SJSA1 (cell line): Measurements from ENCODE around the gene ZSCAN21. TPM values are rescaled to one million over a fixed set of nuclear protein-coding genes. Genes with fewer than 3 reads are reported as not detected.
A peak's percentile ranks its signal among the peaks of the same experiment; 100 is the strongest.
"Not testable (repeated sequence)": the region's sequence is repeated elsewhere in the genome, so short reads cannot be mapped to it uniquely, and the experiment has no call there.

Experiments
- DNase-seq, 2 experiments: peaks; one replicate each; pipeline ENCODE4 v3.0.0-alpha.2; 2015 to 2020; ENCODE audit warnings: low spot score in 2 of 2, low read depth in 1 of 2
- H3K27ac ChIP-seq: fragments of 250-450 bp; sonication (Bioruptor Pico); 2 replicates; pipeline ENCODE4 v1.5.1; 2020; ENCODE audit warnings: mild to moderate bottlenecking, moderate library complexity
- H3K27me3 ChIP-seq: fragments of 250-450 bp; sonication (Bioruptor Pico); replicated peaks from 2 replicates; pipeline ENCODE4 v1.5.1; 2020; ENCODE audit warnings: mild to moderate bottlenecking, moderate library complexity
- H3K36me3 ChIP-seq: fragments of 250-450 bp; sonication (Bioruptor Pico); 2 replicates; pipeline ENCODE4 v1.5.1; 2020; ENCODE audit warnings: mild to moderate bottlenecking
- H3K4me1 ChIP-seq: fragments of 250-450 bp; sonication (Bioruptor Pico); replicated peaks from 2 replicates; pipeline ENCODE4 v1.6.1; 2021; ENCODE audit warnings: mild to moderate bottlenecking
- H3K4me3 ChIP-seq: fragments of 250-450 bp; sonication (Bioruptor Pico); 2 replicates; pipeline ENCODE4 v1.5.1; 2020; ENCODE audit warnings: mild to moderate bottlenecking
- H3K9me3 ChIP-seq: fragments of 250-450 bp; sonication (Bioruptor Pico); replicated peaks from 2 replicates; pipeline ENCODE4 v1.5.1; 2020; ENCODE audit warnings: mild to moderate bottlenecking
- total RNA-seq: library from RNA; depleted of rRNA; stranded (reverse); fragments of >200 nt; shearing (Covaris generic); gene quantifications from 2 replicates; pipeline ENCODE4 v1.2.3, GENCODE V29; 2014; rRNA removed

ZSCAN21 gene
- 13.9 and 20.7 TPM in 2 replicates for total RNA-seq

DNA sequence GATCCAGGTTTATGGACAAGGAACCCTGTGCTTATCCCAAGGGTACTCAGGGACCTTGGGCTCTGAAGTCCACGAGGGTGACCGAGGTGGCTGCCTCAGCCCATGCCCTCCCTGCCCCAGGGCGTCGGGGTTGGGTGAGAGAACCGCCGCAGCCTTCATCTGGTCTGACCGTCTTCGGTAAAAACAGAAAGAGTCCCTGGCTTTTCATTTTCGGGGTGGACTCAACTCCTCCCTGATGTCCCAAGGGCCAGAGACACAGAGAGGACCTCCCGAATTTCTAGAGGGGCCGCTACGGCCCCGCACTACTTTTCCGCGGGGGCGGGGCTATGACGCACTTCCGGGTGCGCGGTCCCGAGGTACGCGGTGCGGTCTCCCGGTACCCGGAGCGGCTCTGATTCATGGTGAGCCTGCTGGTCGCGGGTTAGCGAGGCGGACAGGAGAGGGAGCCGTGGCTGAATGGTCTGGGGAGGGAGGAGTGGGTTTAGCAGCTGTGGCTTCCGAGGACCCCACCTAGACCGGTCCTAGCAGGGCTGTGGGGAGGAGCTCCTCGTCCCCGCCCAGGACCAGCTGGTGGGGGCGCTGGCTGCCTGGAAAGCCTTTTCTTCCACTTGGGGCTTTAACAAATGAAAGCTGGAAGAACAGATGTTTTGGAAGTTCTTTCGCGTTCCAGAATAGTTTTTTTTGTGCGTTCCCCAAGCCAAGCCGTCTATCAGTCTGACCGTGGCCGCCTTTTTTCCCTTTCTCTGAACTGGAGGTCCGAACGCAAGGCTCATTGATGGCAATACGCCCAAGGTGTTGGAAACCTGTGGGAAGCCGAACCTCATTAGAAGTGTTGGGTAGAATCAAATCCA, at the start of gene ZSCAN21:
TSS of gene ZSCAN21 (plus strand) at position 334 of the 851 bp plus-strand sequence. CDS start 7,233 bp downstream, outside the sequence.
- H3K4me3 ChIP-seq, result peak within 1 kb of the TSS; percentile 77
- peak within 1 kb of the TSS; percentile 79 for H3K27ac ChIP-seq
- peaks cover 16% of the 10 kb centered on the region for H3K4me1 ChIP-seq
- DNase-seq, result peak; percentile 84 to 89
- no peaks in the 10 kb centered on the region for H3K9me3 ChIP-seq
- H3K27me3 ChIP-seq, result no peaks in the 10 kb centered on the region
- peaks cover 20% of the 10 kb centered on the region for H3K36me3 ChIP-seq

DNA sequence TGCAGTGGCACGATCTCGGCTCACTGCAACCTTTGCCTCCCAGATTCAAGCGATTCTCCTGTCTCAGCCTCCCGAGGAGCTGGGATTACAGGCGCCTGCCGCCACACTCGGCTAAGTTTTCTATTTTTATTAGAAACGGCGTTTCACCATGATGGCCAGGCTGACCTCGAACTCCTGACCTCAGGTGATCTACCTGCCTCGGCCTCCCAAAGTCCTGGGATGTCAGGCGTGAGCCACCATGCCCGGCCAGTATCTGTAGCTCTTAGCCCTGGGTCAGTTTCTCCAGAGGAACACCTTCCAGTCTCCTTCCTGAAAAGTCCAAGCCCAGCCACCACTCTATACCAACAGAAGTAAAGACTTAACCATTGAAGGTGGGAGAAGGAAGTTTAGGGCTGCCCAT, 49.3 kb upstream of the ZSCAN21 start:
- Histone ChIP-seq H3K36me3 (no peaks in the 10 kb centered on the region), H3K9me3 (no peaks in the 10 kb centered on the region), H3K4me1 (no peaks in the 10 kb centered on the region), H3K27ac (no peak overlapping the region), H3K4me3 (no peak overlapping the region), H3K27me3 (peaks cover 6% of the 10 kb centered on the region)
- no peak for DNase-seq

DNA sequence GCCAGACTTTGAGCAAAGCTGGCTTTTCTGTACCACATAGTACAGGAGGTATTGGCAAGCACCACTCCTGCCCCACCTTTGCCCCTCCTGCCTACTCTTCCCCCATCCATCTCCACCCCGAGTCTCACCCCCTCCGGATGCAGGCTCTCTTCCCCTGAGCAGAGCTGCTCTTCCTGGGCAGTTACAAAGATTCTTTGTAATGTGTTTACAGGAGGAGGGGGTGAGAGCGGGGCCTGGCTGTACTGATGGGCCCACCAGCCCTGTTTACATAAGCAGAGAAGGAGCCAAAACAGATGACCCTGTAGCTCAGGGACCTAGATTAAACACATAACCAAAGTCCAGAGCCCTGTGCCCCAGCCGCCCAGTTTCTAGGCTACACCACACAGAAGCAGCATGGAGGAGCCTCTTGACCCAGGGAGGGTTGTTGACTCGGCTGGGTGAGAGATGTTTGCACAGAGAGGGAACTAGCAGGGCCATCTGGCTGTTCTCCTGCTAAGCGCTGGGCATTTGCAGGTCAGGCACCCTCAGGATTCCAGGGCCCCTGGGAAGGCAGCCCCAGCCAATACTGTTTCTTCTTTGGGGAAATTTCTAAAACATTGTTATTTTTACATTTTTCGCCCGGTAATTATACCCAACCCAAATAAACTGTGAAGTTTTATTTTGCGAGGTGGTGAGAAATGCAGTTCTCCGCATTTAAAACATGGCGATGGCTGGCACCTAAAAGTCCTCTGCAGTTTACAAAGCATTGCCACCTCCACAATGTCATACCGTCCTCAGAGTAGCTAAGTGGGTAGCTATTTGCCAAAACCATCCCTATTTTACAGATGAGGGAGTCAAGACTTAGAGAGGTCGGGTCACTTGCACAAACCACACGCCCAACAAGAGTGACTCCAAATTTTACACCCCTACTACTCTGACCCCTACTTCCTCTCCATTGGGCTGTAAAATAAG, 45.6 kb upstream of the ZSCAN21 start:
- no peaks in the 10 kb centered on the region for H3K9me3 ChIP-seq
- no peak overlapping the region for H3K27ac ChIP-seq
- no peaks in the 10 kb centered on the region for H3K36me3 ChIP-seq
- no peak overlapping the region for H3K4me3 ChIP-seq
- no peak for DNase-seq
- no peaks in the 10 kb centered on the region for H3K4me1 ChIP-seq
- H3K27me3 ChIP-seq, result 0 out of 2 replicates have a peak, but pooled peaks cover under 1% of the 10 kb centered on the region

DNA sequence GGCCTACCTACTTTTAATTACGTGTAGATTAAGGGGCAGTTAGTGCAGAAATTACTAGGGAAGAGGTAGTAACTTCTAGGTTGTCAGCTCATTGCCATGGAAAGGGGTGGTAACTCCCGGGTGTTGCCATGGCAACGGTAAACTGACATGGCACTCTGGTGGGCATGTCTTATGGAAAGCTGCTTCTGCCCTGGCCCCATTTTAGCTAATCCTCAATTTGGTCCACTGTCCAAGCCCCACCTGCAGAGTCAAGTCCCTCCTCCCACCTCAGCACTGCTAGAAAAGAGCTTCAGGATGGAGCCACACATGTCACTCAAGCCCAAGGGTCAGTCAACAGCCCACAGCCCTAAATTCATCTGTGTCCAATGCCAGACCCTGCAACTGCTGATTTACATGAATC, 41.7 kb upstream of the ZSCAN21 start:
- H3K9me3 ChIP-seq, result no peaks in the 10 kb centered on the region
- no peak overlapping the region for H3K4me3 ChIP-seq
- DNase-seq, result no peak
- no peaks in the 10 kb centered on the region for H3K4me1 ChIP-seq
- H3K27ac ChIP-seq, result no peak overlapping the region
- no peaks in the 10 kb centered on the region for H3K36me3 ChIP-seq
- H3K27me3 ChIP-seq, result no peaks in the 10 kb centered on the region

DNA sequence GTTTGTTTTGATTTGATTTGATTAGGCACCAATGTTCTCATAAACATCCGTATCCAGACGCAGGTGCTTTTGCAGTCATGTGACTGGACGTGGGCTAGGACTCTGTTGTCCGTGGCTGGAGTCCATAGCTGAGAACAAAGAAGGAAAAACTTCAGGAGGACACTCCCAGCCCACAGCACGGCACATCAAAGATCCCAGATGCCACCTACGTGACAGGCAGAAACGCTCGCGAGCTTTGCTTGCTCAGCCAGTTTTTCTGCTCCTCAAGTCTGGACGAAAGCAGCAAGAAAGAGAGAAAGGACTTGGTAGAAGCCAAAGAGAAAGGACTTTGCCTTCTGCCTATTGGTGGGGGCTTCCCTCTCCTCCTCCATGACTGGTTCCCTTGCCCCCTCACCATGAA, 41.0 kb upstream of the ZSCAN21 start:
- no peaks in the 10 kb centered on the region for H3K27me3 ChIP-seq
- H3K27ac ChIP-seq, result no peak overlapping the region
- no peaks in the 10 kb centered on the region for H3K36me3 ChIP-seq
- H3K4me1 ChIP-seq, result no peaks in the 10 kb centered on the region
- H3K9me3 ChIP-seq, result no peaks in the 10 kb centered on the region
- no peak for DNase-seq
- no peak overlapping the region for H3K4me3 ChIP-seq

DNA sequence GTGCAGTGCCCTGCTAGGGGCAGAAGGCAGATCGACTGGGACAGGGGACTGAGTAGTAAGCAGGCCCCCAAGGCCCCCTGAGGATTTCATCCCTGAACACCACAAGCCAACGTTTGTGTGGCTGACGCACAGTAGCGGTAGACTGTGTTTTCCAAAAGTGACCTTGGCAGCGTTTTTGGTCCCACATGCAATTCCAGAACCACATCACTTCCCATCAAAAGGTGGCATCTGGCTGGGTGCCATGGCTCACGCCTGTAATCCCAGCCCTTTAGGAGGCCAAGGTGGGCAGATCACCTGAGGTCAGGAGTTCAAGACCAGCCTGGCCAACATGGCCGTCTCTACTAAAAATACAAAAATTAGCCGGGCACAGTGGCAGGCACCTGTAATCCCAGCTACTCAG, 39.6 kb upstream of the ZSCAN21 start:
- not testable (repeated sequence) for H3K4me1 ChIP-seq, H3K4me3 ChIP-seq, H3K36me3 ChIP-seq, H3K27ac ChIP-seq, DNase-seq, H3K27me3 ChIP-seq, H3K9me3 ChIP-seq

DNA sequence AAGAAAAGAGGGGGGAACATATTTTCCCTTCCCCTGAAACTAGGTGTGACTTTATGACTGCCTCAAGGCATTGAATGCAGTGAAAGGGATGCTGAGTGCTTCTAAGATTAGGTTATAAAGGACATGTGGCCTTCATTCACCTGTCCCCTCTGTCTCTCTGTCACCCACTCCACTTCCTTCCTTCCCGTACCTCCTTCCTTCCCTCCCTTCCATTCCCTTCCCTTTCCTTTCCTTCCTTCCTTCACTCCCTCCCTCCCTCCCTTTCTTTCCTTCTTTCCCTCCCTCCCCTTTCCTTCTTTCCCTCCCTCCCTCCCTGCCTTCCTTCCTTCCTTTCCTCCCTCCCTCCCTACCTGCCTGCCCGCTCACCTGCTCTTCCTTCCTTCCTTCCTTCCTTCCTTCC, 38.7 kb upstream of the ZSCAN21 start:
- Histone ChIP-seq H3K9me3 (no peaks in the 10 kb centered on the region), H3K4me3 (no peak overlapping the region), H3K27ac (no peak overlapping the region), H3K4me1 (peaks cover 4% of the 10 kb centered on the region; the same call in 1 of the 2 replicates), H3K36me3 (peaks cover 3% of the 10 kb centered on the region; the same call in 1 of the 2 replicates), H3K27me3 (no peaks in the 10 kb centered on the region)
- no peak for DNase-seq

DNA sequence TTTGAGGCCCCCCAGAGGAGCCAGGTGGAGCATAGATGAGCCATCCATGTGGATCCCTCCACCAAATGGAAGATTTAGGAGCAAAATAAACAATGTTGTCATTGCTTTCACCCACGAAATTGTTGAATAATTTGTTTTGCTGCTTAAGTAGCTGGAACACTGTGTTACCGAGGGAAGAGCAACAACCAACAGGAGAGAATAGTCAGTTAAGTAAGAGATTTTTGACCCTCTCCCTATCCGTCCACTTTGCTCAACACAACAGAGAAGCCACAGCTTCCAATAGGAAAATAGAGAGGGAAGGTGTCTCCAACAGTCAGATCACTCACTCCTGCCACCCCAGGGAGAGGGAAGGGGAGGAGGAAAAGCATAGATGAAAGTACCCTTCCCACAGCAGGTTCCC, 38.1 kb upstream of the ZSCAN21 start:
- Histone ChIP-seq H3K27ac (no peak overlapping the region), H3K4me1 (peaks cover 7% of the 10 kb centered on the region), H3K36me3 (peaks cover 5% of the 10 kb centered on the region; the same call in 1 of the 2 replicates), H3K27me3 (no peaks in the 10 kb centered on the region), H3K9me3 (no peaks in the 10 kb centered on the region), H3K4me3 (no peak overlapping the region)
- DNase-seq, result no peak

DNA sequence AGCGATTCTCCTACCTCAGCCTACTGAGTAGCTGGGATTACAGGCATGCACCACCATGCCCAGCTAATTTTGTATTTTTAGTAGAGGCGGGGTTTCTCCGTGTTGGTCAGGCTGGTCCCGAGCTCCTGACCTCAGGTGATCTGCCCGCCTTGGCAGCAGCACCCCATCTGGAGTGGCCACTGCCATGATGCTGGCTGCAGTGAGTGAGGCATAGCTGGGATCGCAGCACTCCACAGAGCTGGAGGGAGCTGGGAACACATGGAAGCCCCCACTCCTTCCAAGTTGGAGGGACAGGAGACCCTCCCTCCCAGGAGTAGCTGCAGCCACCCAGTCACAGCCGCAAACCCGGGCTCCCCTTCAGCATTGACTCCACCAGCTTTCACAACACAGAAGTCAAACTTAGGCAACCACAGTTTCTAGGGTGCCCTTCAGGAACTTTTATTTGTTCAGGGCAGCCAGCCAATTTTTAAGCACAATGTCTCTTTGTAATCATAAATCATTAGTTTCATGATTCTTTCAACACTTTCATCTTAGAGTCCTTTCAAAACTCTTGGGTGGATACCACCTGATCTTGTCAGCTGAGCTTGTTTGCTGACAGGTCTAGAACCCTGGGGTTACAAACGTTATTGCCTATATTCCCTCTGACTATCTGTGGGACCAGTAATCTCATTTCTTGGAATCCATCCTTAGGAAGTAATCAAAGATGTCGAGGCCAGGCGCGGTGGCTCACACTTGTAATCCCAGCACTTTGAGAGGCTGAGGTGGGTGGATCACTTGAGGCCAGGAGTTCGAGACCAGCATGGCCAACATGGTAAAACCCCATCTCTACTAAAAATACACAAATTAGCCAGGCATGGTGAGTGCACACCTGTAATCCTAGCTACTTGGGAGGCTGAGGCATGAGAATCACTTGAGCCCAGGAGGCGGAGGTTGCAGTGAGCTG, 36.9 kb upstream of the ZSCAN21 start:
- H3K27ac ChIP-seq, H3K27me3 ChIP-seq, DNase-seq, H3K9me3 ChIP-seq, H3K4me3 ChIP-seq: not testable (repeated sequence)
- Histone ChIP-seq H3K36me3 (peaks cover 11% of the 10 kb centered on the region; the same call in 1 of the 2 replicates), H3K4me1 (peaks cover 18% of the 10 kb centered on the region)

DNA sequence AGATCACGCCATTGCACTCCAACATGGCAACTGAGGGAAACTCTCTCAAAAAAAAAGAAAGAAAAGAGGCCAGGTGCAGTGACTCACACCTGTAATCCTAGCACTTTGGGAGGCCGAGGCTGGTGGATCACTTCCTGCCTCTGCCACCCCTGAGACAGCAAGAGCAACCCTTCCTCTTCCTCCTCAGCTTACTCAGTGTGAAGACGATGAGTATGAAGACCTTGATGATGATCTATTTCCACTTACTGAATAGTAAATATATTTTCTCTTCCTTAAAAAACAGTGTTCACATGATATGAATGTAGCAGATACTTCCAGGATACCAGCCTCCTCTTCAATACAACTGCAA, 36.3 kb upstream of the ZSCAN21 start:
- Histone ChIP-seq H3K4me3 (no peak overlapping the region), H3K27ac (no peak overlapping the region), H3K4me1 (peaks cover 20% of the 10 kb centered on the region), H3K36me3 (peaks cover 16% of the 10 kb centered on the region), H3K27me3 (no peaks in the 10 kb centered on the region), H3K9me3 (no peaks in the 10 kb centered on the region)
- no peak for DNase-seq

DNA sequence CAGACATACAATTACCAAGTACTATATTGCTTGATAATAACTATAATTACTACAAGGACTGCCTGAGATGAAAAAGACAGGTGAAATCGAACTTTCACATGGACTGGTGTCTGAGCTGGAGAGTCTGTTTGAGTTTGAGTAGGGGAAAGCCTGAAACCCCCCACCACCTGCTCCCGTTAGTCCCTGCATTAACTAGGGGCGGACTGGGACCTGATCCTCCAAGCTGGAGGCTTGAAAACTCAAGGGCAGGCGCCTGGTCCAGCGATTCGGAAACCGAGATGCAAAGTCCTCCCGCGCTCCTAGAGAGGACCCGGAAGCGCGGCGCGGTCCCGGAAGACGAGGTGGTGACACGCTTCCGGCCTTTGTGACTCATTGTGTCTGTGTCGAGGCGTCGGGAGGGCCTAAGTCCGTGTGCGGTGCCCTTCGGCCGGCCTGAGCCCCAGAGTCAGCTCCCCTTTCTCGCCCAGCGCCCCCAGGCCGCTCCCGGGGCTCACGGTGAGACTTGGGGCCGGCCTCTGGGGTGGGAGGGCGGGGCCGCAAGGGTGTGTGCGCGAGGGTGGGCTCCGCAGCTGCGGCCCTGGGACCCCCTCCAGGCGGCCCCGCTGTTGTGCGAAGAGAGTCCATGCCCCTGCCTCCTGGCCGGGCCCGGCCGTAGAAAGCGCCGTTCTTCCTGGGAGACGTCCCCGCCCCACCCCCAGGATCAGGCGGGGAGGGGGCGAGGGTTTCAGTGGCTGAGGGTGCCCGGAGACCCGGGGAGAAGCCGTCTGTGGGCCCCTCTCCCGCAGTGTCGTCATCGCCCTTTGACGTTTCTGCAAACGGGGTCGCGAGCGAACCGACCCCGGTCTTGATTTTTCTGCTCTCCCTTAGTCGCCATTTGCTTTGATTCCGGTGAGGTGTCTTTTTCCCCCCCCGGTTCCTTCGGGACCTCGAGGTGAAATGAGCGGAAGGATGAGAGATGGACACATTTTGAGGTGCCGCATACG, 34.1 kb upstream of the ZSCAN21 start, which contains the start of gene ZKSCAN1:
TSS of gene ZKSCAN1 (plus strand) at position 365 of the 983 bp plus-strand sequence. CDS start 7,911 bp downstream, outside the sequence.
- Histone ChIP-seq H3K27me3 (no peaks in the 10 kb centered on the region), H3K9me3 (no peaks in the 10 kb centered on the region), H3K27ac (peak within 1 kb of the TSS; percentile 91), H3K4me1 (peaks cover 20% of the 10 kb centered on the region), H3K4me3 (peak within 1 kb of the TSS; percentile 78), H3K36me3 (peaks cover 30% of the 10 kb centered on the region)
- DNase-seq, result peak; percentile 76 to 90
